ENCODE measurements around the gene POMP. TPM values are rescaled to one million over a fixed set of nuclear protein-coding genes. Genes with fewer than 3 reads are reported as not detected.

Gene POMP
- polyA plus RNA-seq, 2 of the 4 experiments (the other 2 are of a cell fraction): 105 to 111 TPM

GRCh38 chr13:28718196-28718542 is 59.2 kb downstream of the POMP start:
- ATAC-seq (peak in 1 of 2 experiments; percentile 1; a peak in 1 of 6 replicates), FAIRE-seq (no peak), DNase-seq (ENCODE audit: low read depth in 1 of 2, low spot score in 1 of 2) (no peak)
- peaks cover 23% of the 10 kb centered on the region for H3K4me1 ChIP-seq
- CTCF ChIA-PET: interaction anchor here (1.0 to 1.6 kb wide), 4 partner anchors 24 to 77 kb away, joined by 3 to 4 read pairs (median 4); no protein-coding TSS in a partner anchor
- TF ChIP-seq CEBPB (IDR thresholded peaks at IDR 0.05): 0 out of 4 replicates have a peak, but pooled peaks of 1 of the 2 experiments have one; percentile 31
- TF ChIP-seq ESRRA (IDR thresholded peaks at IDR 0.05; ENCODE audit: borderline replicate concordance, low read length): no peak
- 13% methylated on average over 8 of the region's 10 CpGs for WGBS (ENCODE audit: missing lambda C conversion rate)
- H3K9me3 ChIP-seq: no peaks in the 10 kb centered on the region
- H3K4me3 ChIP-seq: peak overlapping the region; percentile 62
- POLR2A ChIA-PET: interaction anchor here (1.2 kb wide), 1 partner anchor 8 kb away, joined by 3 read pairs; no protein-coding TSS in a partner anchor
- peak overlapping the region; percentile 82 to 89 for H3K27ac ChIP-seq
- peak overlapping the region; percentile 89 for H3K4me2 ChIP-seq

- Histone ChIP-seq H3K4me2 (peak within 1 kb of the TSS; percentile 89), H3K4me3 (peak within 1 kb of the TSS; percentile 62), H3K27ac (peak within 1 kb of the TSS; percentile 82 to 89), H3K4me1 (peaks cover 23% of the 10 kb centered on the region), H3K9me3 (no peaks in the 10 kb centered on the region)
- peak; percentile 32; the same call in 1 of the 2 replicates for TF ChIP-seq RNF2 (IDR thresholded peaks at IDR 0.05; ENCODE audit: borderline replicate concordance, low read depth)
- peak; percentile 32 for TF ChIP-seq POLR2A (IDR thresholded peaks at IDR 0.05; ENCODE audit: low read length)
- TF ChIP-seq E2F6 (IDR thresholded peaks at IDR 0.05; ENCODE audit: borderline replicate concordance, low read depth): peak; percentile 50; the same call in 1 of the 2 replicates
- TF ChIP-seq REST (IDR thresholded peaks at IDR 0.05): peak; percentile 49
- TF ChIP-seq HES2 (IDR thresholded peaks at IDR 0.05): no peak
- peak; percentile 23 for TF ChIP-seq CHD2 (IDR thresholded peaks at IDR 0.05; ENCODE audit: low read length, partially characterized antibody)
- no peak for TF ChIP-seq JUNB (IDR thresholded peaks at IDR 0.05)
- TF ChIP-seq RFX5 (IDR thresholded peaks at IDR 0.05): no peak
- no peak for TF ChIP-seq FOSL2 (IDR thresholded peaks at IDR 0.05)
- TF ChIP-seq FOSL2 (CRISPR knock-in tag; IDR thresholded peaks at IDR 0.05): peak; percentile 52
- peak; percentile 94 for TF ChIP-seq PBX3 (IDR thresholded peaks at IDR 0.05)
- no peak for TF ChIP-seq HEYL (CRISPR knock-in tag; IDR thresholded peaks at IDR 0.05)
- TF ChIP-seq MAX (IDR thresholded peaks at IDR 0.05): peak; percentile 74
- no peak for TF ChIP-seq HOXA7 (CRISPR knock-in tag; IDR thresholded peaks at IDR 0.05)
- no peak for TF ChIP-seq RCOR1 (IDR thresholded peaks at IDR 0.05; ENCODE audit: low read depth, low read length)
- DNase-seq (ENCODE audit: low read depth in 1 of 2, low spot score in 1 of 2) (peak; percentile 86 to 95), FAIRE-seq (no peak), ATAC-seq (peak; percentile 99)
- ChIA-PET POLR2A (interaction anchor here (1.2 kb wide), 1 partner anchor 9 kb away, joined by 3 read pairs; no protein-coding TSS in a partner anchor), CTCF (interaction anchor here (0.7 to 1.6 kb wide), 6 partner anchors 11 to 76 kb away, joined by 3 to 4 read pairs (median 3); no protein-coding TSS in a partner anchor)
- WGBS (ENCODE audit: missing lambda C conversion rate): under 1% methylated on average over 29 of the region's 78 CpGs
Measured at GRCh38 chr13:28718543-28719226, 59.8 kb downstream of the POMP start, which contains the start of gene SLC46A3. SLC46A3 (minus strand) TSS chr13:28718970; CDS start chr13:28717998, 972 bp downstream.

Data from A549 (cell line).